ENCODE data around the gene PIK3R3.
"Not testable (repeated sequence)": the region's sequence is repeated elsewhere in the genome, so short reads cannot be mapped to it uniquely, and the experiment has no call there.

DNA sequence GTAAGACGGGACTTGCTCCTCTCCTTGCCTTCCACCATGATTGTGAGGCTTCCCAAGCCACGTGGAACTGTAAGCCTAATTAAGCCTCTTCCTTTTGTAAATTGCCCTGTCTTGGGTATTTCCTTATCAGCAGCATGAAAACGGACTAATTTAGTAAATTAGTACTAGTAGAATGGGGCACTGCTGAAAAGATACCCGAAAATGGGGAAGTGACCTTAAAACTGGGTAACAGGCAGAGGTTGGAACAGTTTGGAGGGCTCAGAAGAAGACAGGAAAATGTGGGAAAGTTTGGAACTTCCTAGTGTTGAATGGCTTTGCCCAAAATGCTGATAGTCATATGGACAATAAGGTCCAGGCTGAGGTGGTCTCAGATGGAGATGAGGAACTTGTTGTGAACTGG is 75.2 kb downstream of the PIK3R3 start:
- TF ChIP-seq, protein P1, sequence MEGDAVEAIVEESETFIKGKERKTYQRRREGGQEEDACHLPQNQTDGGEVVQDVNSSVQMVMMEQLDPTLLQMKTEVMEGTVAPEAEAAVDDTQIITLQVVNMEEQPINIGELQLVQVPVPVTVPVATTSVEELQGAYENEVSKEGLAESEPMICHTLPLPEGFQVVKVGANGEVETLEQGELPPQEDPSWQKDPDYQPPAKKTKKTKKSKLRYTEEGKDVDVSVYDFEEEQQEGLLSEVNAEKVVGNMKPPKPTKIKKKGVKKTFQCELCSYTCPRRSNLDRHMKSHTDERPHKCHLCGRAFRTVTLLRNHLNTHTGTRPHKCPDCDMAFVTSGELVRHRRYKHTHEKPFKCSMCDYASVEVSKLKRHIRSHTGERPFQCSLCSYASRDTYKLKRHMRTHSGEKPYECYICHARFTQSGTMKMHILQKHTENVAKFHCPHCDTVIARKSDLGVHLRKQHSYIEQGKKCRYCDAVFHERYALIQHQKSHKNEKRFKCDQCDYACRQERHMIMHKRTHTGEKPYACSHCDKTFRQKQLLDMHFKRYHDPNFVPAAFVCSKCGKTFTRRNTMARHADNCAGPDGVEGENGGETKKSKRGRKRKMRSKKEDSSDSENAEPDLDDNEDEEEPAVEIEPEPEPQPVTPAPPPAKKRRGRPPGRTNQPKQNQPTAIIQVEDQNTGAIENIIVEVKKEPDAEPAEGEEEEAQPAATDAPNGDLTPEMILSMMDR (IDR thresholded peaks at IDR 0.05), result not testable (repeated sequence)
- TF ChIP-seq POLR2A (IDR thresholded peaks at IDR 0.05), result not testable (repeated sequence)
